Left ventricle myocardium superior (tissue), 1 donor: Measurements from ENCODE around the gene GOLIM4. TPM values are rescaled to one million over a fixed set of nuclear protein-coding genes. Genes with fewer than 3 reads are reported as not detected.
"Not testable (repeated sequence)": the region's sequence is repeated elsewhere in the genome, so short reads cannot be mapped to it uniquely, and the experiment has no call there.

ENCODE experiments used
- ATAC-seq: fragments of 200-7000 bp; cut with Tn5 transposase; one replicate; pipeline ENCODE4 v1.9.1; 2020; ENCODE audit warnings: mild to moderate bottlenecking, moderate library complexity
- DNase-seq: peaks from one replicate; pipeline ENCODE4 v3.0.0-alpha.2; 2020
- intact Hi-C: fragments of 100-400 bp; cut with micrococcal nuclease; formaldehyde crosslinking; loops from one replicate; pipeline ENCODE4 v1.11.0; 2022
- long read RNA-seq: library from polyadenylated mRNA; unstranded; transcript quantifications from one replicate; pipeline ENCODE4 v2.0.0, GENCODE V29; 2021
- total RNA-seq: library from RNA; stranded (reverse); fragmentation: NEBNext Ultra II Directional; extraction: Animal tissue kit (Norgen Biotek cat#: 25700); gene quantifications from one replicate; pipeline ENCODE4 v1.2.1, GENCODE V29; 2021
- donor health status: DM: no; HTN: yes; CAD: no; lungs with severe emphysema.

GOLIM4 gene, protein sequence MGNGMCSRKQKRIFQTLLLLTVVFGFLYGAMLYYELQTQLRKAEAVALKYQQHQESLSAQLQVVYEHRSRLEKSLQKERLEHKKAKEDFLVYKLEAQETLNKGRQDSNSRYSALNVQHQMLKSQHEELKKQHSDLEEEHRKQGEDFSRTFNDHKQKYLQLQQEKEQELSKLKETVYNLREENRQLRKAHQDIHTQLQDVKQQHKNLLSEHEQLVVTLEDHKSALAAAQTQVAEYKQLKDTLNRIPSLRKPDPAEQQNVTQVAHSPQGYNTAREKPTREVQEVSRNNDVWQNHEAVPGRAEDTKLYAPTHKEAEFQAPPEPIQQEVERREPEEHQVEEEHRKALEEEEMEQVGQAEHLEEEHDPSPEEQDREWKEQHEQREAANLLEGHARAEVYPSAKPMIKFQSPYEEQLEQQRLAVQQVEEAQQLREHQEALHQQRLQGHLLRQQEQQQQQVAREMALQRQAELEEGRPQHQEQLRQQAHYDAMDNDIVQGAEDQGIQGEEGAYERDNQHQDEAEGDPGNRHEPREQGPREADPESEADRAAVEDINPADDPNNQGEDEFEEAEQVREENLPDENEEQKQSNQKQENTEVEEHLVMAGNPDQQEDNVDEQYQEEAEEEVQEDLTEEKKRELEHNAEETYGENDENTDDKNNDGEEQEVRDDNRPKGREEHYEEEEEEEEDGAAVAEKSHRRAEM
- total RNA-seq, result 63.2 TPM
- long read RNA-seq, full-length matches to known transcripts, result 52 of 96 reads
- long read RNA-seq, partial matches to known transcripts, result 18 of 96 reads
- long read RNA-seq, other reads (novel, unspliced or antisense), result 26 of 96 reads

DNA sequence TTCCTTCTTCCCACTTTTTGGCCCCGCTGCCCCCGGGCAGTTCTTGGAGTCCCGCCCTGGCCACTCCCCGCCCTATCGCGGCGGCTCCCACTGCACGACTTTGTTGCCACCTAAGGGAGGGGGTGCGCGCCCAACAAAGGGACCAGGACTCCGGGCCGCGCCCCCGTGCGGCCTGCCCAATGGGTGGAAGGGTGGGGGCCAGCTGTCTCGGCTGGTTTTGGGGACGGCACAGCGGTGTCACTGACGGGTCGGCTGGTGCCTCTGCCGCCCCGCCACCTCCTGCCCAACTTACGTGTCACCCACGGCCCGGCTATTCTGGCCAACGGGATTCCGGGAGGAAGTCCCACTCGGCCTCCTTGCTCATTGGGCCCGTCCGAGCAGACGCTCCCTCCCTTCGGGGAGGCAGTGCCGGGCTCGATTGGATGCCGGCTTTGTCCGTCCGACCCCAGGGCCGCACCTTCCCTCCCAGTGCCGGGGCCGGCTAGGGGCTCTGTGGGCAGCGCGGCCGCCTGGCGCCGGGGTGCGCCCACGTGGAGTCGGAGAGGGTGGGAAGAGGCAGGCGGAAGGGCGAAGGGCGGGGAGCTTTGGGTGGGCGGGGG, at the start of gene GOLIM4:
Gene GOLIM4, minus strand, starts transcription at position 314 of the 599 bp plus-strand sequence. CDS start 639 bp downstream, outside the sequence.
- intact Hi-C loops, result no loop called here
- ATAC-seq, result peak; percentile 94
- peak; percentile 97 for DNase-seq

DNA sequence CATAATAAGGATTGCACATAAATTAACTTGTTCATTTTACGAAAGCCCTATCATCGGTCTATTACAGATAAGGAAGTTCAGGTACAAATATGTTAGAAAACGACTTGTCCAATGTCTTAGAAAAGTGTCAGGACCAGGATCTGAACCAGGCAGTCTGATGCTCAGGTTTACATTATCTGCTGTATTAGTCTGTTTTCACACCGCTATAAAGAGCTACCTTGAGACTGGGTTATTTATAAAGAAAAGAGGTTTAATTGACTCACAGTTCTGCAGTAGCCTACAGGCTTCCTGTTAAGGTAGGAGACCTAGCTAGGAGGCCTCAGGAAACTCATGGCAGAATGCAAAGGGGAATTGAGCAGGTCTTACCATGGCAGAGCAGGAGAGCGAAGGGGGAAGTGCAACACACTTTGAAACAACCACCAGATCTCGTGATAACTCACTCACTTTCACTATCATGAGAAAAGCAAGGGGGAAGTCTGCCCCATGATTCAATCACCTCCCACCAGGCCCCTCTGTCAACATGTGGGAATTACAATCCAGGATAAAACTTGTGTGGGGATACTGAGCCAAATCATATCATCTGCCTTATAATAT, 45.8 kb upstream of the GOLIM4 start:
- intact Hi-C loops, result no loop called here
- DNase-seq (no peak), ATAC-seq (no peak)

DNA sequence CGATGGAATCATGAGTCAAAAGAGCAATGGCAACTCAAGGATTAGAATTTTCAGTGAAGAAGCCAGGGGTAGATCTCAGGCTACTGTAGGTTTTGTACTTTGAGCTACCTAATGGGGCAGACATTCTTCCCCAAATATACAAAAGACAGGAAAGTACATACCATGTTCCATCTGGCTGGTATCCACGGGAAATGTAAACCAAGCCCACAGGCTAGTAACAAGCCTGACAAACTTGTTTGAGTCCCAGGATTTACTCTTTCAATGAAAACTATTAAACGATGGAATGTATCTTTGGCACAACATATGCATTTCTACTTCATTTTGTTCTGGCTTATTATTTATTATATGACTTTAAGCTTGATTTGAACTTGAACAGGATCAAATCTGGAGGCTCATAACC, 44.2 kb upstream of the GOLIM4 start:
- ATAC-seq (no peak), DNase-seq (no peak)
- intact Hi-C loops, result no loop called here

DNA sequence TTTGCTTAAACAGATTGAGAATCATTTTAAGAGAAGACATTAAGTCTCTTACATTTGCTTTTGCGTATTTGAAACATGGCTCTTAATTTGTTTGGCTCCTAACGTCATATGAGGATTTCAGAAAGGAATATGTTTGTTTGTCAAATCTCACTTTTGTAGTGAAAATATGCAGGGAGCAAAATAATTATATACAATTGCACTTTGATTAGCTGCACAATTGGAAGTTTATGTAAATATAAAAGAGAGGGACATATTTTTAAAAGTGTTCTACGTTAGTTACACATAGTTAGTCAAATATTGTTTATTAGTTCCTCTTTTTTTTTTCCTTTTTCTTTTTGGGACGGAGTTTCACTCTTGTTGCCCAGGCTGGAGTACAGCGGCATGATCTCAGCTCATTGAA, 42.7 kb upstream of the GOLIM4 start:
- ATAC-seq (no peak), DNase-seq (no peak)
- intact Hi-C loops, result no loop called here

DNA sequence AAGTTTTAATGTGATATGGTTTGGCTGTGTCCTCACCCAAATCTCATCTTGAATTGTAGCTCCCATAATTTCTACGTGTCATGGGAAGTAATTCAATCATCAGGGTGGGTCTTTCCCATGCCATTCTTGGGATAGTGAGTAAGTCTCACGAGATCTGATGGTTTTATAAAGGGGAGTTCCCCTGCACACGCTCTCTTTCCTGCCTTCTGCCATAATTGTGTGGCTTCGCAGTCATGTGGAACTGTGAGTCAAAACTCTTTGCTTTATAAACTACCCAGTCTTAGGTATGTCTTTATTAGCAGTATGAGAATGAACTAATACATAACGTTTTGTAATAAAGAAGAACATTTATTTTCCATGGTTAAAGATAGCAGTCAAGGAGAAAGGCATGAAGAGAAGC, 39.2 kb upstream of the GOLIM4 start:
- intact Hi-C loops, result no loop called here
- DNase-seq, result no peak
- no peak for ATAC-seq

DNA sequence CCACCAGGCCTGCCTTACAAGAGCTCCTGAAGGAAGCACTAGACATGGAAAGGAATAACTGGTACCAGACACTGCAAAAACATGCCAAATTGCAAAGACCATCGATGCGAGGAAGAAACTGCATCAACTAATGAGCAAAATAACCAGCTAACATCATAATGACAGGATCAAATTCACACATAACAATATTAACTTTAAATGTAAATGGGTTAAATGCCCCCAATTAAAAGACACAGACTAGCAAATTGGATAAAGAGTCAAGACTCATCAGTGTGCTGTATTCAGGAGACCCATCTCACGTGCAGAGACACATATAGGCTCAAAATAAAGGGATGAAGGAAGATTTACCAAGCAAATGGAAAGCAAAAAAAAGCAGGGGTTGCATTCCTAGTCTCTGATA, 34.5 kb upstream of the GOLIM4 start:
- DNase-seq, intact Hi-C loops, ATAC-seq: not testable (repeated sequence)

DNA sequence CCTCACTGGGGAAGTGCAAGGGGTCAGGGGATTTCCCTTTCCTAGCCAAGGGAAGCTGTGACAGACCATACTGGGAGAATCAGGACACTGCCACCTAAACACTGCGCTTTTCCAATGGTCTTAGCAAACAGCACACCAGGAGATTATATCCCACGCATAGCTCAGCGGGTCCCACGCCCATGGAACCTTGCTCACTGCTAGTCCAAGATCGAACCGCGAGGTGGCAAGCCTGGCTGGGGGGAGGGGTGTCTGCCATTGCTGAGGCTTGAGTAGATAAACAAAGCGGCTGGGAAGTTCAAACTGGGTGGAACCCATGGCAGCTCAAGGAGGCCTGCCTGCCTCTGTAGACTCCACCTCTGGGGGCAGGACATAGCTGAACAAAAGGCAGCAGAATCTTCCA, 32.7 kb upstream of the GOLIM4 start:
- DNase-seq, intact Hi-C loops, ATAC-seq: not testable (repeated sequence)

DNA sequence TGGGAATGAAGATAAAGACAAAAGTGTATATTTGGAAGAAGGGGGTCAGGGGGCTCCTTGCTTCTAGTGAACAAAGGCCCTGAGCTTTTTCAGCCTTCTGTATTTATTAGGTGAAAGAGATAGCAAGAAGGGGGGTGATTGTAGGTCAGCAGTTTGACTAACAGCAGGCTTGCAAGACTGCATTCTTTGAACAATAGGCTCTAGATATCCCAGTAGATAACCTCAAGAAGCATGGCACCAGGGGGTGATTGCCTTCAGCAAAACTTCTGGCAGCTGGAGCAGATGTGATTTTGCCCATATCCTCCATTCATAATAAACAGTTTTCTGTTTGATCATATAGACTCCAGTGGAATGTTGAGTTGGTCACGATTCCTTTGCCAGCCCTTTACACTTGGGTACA, 31.7 kb upstream of the GOLIM4 start:
- ATAC-seq (no peak), DNase-seq (no peak)
- intact Hi-C loops, result no loop called here

DNA sequence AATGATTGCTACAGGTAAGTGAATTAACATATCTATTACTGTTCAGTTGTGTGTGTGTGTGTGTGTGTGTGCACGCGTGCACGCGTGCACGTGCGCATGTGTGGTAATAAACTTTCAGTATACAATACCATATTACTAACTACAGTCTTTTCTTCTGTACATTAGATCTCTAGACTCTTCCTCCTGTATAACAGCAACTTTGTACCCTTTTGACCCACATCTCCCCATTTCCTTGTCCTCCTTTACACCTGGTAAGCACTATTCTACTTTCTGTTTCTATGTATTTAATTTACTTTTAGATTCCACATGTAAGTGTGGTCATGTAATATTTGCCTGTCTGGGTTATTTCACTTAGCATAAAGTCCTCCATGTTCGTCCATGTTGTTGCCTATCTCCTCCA, 29.1 kb upstream of the GOLIM4 start:
- intact Hi-C loops, result no loop called here
- DNase-seq (no peak), ATAC-seq (no peak)

DNA sequence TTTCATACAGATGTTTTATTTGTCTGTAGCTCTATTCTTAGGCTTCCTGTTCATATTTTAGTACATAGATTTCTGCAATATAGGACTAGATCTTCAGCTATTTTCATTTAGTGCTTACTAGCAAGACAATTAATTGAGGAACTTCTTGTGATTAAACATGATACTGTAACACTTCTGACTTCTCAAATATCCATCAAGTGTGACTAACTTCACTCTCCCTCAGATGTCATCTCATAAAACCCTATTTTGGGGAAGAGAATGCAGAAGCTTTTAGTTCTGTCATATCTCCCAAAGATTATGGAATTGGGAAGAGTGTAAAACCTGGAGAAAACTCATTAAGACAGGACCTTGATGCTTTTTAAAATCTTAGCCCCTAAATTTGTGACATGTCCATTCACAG, 28.6 kb upstream of the GOLIM4 start:
- ATAC-seq, result no peak
- intact Hi-C loops, result no loop called here
- DNase-seq, result no peak

DNA sequence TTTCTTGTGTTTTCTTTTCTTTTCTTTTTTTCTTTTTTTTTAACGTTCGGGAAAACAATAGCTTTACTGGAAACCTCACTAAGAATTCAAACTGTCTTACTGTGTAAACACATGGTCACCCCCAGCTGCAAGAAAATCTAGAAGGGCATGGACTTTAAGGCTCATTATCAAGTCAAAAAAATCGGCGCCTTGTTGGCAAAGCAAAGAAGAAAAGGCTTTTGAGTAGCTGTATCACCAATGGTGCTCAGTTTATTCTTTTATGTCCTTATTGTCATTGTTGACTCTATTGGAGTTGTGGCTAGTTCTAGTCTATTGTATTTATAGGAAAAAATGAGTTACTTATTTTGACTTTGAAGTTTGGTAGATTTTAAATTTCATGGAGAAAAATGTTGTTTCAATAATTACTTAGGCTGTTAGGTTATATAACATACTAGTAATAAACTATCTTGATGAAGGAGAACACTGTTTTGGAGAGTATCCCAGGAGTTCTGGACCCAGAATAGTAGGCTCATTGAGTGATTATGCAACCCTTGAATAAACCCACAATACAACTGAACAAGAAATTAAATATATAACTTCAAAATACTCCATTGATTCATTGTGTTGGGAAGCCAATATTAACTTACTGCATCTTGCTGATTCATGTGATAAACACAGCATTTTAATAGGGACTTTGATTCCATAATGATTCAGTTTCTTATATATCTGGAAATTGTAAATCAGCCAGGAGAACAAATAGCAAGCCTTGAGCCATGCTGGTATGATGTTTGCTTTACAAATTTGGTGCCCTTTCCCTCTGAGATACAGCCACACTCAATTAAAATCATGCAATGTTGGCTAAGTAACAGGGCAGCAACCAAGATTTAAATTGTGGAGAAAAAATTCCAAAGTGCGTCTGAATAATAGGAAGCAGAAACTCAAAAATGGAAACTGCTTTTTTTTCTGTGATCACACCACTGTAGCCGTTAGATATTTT, 27.8 kb upstream of the GOLIM4 start:
- no peak for DNase-seq
- intact Hi-C loops, result no loop called here
- ATAC-seq, result peak; percentile 65

DNA sequence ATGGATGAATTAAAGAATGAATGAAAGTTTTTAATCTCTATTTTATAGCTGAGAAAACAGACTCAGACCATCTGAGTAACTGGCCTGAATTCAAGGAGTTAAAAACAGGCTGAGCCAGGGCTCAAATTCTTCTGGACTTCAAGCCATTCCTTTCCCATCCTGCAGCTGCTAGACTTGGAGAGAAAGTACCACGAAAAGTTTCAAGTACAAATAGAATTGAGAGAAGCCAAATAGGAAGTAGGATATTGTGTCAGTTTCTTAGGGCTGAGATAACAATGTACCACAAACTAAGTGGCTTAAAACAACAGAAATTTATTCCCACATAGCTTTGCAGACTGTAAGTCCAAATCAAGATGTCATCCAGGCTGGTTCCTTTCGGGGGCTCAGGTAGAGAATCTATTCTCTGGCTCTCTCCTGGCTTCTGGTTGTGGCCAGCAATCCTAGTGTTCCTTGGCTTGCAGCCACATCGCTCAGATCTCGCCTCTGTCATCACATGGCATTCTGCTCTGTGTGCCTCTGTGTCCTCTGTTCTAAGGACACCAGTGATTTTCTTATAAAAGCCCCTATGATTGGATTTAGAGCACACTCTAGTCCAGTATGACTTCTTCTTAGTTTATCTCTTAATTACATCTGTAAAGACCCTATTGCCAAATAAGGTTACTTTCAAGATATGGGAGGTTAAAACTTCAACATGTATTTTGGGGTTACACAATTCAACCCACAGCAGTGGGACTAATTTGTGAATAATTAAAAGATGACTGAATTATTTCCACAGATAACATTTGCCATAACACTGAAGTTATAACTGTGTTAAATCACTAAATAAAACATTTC, 25.7 kb upstream of the GOLIM4 start:
- intact Hi-C loops, result no loop called here
- ATAC-seq (peak; percentile 78), DNase-seq (peak; percentile 59)

DNA sequence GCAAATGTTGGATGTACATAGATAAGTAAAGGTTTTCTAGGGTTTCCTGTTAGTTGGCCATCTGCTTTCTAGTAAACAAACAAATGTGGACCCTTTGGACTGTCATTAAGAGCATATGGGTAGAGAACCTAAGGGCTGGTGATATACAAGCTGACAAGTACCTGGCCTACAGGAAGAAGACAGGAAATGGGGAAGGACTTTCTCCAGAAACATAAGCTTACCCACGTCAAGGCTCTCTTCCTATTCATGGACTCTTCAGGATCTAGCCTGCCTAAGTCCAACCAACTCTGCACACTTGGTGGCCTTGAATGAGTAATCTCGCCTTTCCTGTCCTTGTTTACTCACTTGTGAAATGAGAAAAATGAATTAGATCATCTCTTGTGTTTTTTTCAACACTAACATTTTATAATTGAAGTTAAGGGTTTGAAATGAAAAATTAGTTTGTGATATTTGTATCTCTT, 22.2 kb upstream of the GOLIM4 start:
- DNase-seq (no peak), ATAC-seq (peak; percentile 25)
- intact Hi-C loops, result no loop called here

DNA sequence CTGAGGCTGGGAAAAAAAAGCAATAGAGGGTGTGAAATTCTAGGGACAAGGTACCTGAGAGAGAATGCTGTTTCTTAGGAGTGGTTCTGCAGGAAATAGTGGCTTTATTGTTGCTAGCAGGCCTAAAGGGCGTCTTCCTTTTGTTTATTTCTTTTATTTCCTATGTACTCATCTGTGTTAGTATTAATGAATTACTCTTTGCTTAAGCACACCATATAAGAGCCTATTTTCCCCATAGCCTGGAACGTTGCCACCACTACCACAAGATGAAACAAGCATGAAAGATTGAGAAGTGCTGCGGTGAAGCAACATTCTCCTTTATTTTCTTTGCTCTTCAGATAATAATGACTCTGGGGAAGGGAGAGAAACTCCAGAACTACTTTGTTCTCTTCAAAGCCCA, 21.3 kb upstream of the GOLIM4 start:
- ATAC-seq (no peak), DNase-seq (no peak)
- intact Hi-C loops, result no loop called here

DNA sequence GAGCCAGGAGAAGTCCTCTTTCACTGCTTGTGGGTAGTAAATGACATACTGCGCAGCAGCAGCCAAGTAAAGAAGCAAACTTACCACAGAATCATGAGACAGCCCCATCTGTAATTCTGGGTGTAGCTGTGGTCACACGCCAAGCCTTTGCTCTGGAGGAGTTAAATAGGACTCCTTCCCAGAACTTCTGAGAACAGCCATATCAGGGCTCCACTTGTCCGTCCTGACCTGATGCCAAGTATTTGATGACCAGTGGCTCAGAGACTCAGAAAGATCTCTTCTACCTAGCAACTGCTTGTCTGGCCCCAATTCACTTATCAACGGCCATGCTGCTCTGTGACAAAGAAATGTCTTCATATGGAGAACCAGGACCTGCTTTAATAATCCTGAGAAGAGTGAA, 20.6 kb upstream of the GOLIM4 start:
- intact Hi-C loops, result no loop called here
- ATAC-seq (peak; percentile 94), DNase-seq (peak; percentile 64)

DNA sequence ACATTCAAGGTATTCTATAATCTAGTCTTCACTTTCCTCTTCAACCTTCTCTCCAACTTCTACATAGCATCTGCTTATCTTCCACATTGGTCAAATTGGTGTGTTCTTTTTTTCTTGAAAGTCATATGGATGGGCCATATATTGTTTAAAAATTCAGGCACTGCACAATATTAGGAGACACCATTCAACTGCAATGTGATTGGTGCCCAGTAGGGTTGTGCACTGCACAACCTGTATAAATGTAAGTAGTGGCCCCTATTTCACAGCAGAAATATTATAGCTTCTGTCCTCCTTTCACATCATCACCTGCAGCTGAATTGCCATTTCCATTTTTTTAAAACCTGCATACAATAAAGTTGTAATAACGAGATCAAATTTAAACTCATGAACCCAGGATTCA, 18.1 kb upstream of the GOLIM4 start:
- intact Hi-C loops, result no loop called here
- DNase-seq (no peak), ATAC-seq (no peak)

DNA sequence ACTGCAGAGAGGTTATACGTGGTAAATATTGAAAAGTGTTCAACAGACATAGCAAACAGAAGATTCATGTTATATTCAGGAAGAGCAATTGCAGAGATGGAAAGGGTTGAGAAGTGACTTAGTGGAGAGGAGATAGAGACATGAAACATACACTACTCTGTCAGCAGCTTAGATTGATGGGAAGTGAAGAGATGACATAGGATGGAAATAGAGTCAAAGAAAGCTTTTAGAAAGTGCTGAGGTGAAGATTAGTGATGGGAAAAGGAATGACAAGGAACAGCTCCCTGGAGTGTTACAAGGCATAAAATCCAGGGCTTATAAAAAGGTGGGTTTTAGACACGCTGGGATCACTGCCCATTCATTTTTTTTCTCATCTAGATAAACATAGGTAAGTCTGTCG, 17.2 kb upstream of the GOLIM4 start:
- ATAC-seq (no peak), DNase-seq (no peak)
- intact Hi-C loops, result no loop called here

DNA sequence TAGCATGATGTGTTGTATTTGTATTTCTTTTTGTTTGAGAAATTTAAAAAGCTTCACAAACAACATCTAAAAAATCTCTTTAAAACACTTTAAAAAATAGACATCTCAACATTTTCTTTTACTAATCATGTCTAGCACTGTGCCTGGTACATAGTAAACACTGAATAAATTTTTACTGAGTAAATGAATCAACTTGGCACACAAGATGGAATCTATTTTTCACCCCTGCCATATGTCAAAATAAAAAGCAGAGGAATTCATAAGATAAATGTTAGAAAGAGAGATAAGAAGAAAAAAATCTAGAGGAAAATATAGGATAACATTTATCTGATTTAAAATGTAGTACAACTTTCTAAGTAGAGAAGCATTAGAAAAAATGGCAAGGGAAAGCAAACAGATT, 8.6 kb upstream of the GOLIM4 start:
- DNase-seq, result no peak
- no peak for ATAC-seq
- intact Hi-C loops, result no loop called here
